ENCODE measurements around the gene SETBP1. TPM values are rescaled to one million over a fixed set of nuclear protein-coding genes. Genes with fewer than 3 reads are reported as not detected.

The SETBP1 gene
- total RNA-seq, 1 experiment from 2014 or later = 0.05 TPM

GRCh38 chr18:45112682-45113081, 432.0 kb downstream of the SETBP1 start:
- Histone ChIP-seq H3K9me2 (ENCODE audit: insufficient read depth) (no peaks in the 10 kb centered on the region), H3K4me2 (ENCODE audit: low read length) (no peak overlapping the region), H2AFZ (ENCODE audit: low read depth, low read length, poor library complexity, severe bottlenecking) (no peak overlapping the region), H3K9me3 (ENCODE audit: control insufficient read depth in 1 of 2, insufficient read depth in 1 of 2, low read depth in 1 of 2, low read length in 2 of 2) (peaks cover 4 to 31% of the 10 kb centered on the region in 2 experiments; a peak in 2 of 4 replicates), H4K20me1 (ENCODE audit: insufficient read depth) (no peaks in the 10 kb centered on the region), H3K27ac (ENCODE audit: low read depth, low read length) (no peak overlapping the region), H3K27me3 (ENCODE audit: insufficient read depth, low read length) (no peaks in the 10 kb centered on the region), H3K4me3 (replicated peaks in 1 of 2; ENCODE audit: low read depth in 1 of 2, low read length in 2 of 2) (no peak overlapping the region), H3K4me1 (ENCODE audit: control insufficient read depth in 1 of 2, insufficient read depth in 2 of 2, low read length in 2 of 2) (no peaks in the 10 kb centered on the region), H3K36me3 (ENCODE audit: control insufficient read depth in 1 of 2, insufficient read depth in 2 of 2, low read length in 2 of 2) (no peaks in the 10 kb centered on the region), H3K79me2 (ENCODE audit: insufficient read depth, low read length) (no peaks in the 10 kb centered on the region), H3K9ac (ENCODE audit: low read length) (no peak overlapping the region)
- ATAC-seq (no peak), DNase-seq (ENCODE audit: low read depth, low spot score) (no peak)
- POLR2A ChIA-PET = no interaction called here
- no peak for TF ChIP-seq ATF3 (IDR thresholded peaks at IDR 0.05)
- TF ChIP-seq SP1 (IDR thresholded peaks at IDR 0.05; ENCODE audit: low read depth) = no peak
- TF ChIP-seq, protein P1, sequence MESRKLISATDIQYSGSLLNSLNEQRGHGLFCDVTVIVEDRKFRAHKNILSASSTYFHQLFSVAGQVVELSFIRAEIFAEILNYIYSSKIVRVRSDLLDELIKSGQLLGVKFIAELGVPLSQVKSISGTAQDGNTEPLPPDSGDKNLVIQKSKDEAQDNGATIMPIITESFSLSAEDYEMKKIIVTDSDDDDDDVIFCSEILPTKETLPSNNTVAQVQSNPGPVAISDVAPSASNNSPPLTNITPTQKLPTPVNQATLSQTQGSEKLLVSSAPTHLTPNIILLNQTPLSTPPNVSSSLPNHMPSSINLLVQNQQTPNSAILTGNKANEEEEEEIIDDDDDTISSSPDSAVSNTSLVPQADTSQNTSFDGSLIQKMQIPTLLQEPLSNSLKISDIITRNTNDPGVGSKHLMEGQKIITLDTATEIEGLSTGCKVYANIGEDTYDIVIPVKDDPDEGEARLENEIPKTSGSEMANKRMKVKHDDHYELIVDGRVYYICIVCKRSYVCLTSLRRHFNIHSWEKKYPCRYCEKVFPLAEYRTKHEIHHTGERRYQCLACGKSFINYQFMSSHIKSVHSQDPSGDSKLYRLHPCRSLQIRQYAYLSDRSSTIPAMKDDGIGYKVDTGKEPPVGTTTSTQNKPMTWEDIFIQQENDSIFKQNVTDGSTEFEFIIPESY (IDR thresholded peaks at IDR 0.05; ENCODE audit: extremely low read depth, insufficient replicate concordance, low read length) = no peak
- no peak for TF ChIP-seq CBX3 (IDR thresholded peaks at IDR 0.05; ENCODE audit: low read depth)
- no peak for TF ChIP-seq CEBPB (IDR thresholded peaks at IDR 0.05; ENCODE audit: low read depth)
- no peak for TF ChIP-seq SRF (IDR thresholded peaks at IDR 0.05; ENCODE audit: low read depth)
- TF ChIP-seq FOSL1 (IDR thresholded peaks at IDR 0.05; ENCODE audit: low read depth) = no peak
- TF ChIP-seq TCF7L2 (IDR thresholded peaks at IDR 0.05; ENCODE audit: borderline replicate concordance, extremely low read depth, insufficient read depth, insufficient read length) = no peak
- no peak for TF ChIP-seq ZFX (IDR thresholded peaks at IDR 0.05)
- no peak for TF ChIP-seq POLR2AphosphoS5 (IDR thresholded peaks at IDR 0.05; ENCODE audit: low read depth, low read length)
- no peak for TF ChIP-seq ELF1 (IDR thresholded peaks at IDR 0.05; ENCODE audit: borderline replicate concordance, low read depth)
- TF ChIP-seq, protein P2, sequence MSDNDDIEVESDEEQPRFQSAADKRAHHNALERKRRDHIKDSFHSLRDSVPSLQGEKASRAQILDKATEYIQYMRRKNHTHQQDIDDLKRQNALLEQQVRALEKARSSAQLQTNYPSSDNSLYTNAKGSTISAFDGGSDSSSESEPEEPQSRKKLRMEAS (IDR thresholded peaks at IDR 0.05) = no peak
- no peak for TF ChIP-seq ZNF274 (IDR thresholded peaks at IDR 0.05; ENCODE audit: low read depth, low read length)
- no peak for TF ChIP-seq YY1 (IDR thresholded peaks at IDR 0.05; ENCODE audit: extremely low read depth, insufficient replicate concordance, low read depth, low read length)
- no peak for TF ChIP-seq JUND (IDR thresholded peaks at IDR 0.05)
- TF ChIP-seq EZH2phosphoT487 (IDR thresholded peaks at IDR 0.05; ENCODE audit: borderline replicate concordance) = no peak
- TF ChIP-seq POLR2A (IDR thresholded peaks at IDR 0.05; ENCODE audit: borderline replicate concordance, extremely low read depth, insufficient read depth, insufficient read length) = no peak
- no peak for TF ChIP-seq SIN3A (IDR thresholded peaks at IDR 0.05; ENCODE audit: low read depth)
- TF ChIP-seq EZH2 (IDR thresholded peaks at IDR 0.05) = no peak
- TF ChIP-seq EGR1 (IDR thresholded peaks at IDR 0.05; ENCODE audit: low read depth) = no peak
- CTCF ChIA-PET = no interaction called here
- RAD21 ChIA-PET (ENCODE audit: low non-redundant PET in 1 of 2, low total read pairs in 2 of 2, uncharacterized antibody in 2 of 2, unreplicated experiment in 2 of 2) = no interaction called here
- intact Hi-C loops (cut with micrococcal nuclease) = no loop called here
- BruUV-seq (replicated peaks) = no TSS peak
